Endothelial cell of umbilical vein (primary cell): ENCODE data around the gene ALKBH7. TPM values are rescaled to one million over a fixed set of nuclear protein-coding genes. Genes with fewer than 3 reads are reported as not detected.
"Not testable (repeated sequence)": the region's sequence is repeated elsewhere in the genome, so short reads cannot be mapped to it uniquely, and the experiment has no call there.

Source experiments
- BruUV-seq: library from RNA; stranded (reverse); fragments of 400-500 nt; replicated peaks from 2 replicates; lab custom pipeline; 2021; lab: Mats Ljungman, UMichigan
- CTCF ChIA-PET: fragments of 300-600, 350-600 bp; sonication (Branson Sonifier 250); formaldehyde crosslinking; loops from one replicate; lab custom pipeline; 2021; ENCODE audit warnings: antibody characterized with exemption, inconsistent platforms; lab: Charles Lee
- POLR2A ChIA-PET: fragments of 300-600, 350-600 bp; sonication (Branson Sonifier 250); formaldehyde crosslinking; loops from one replicate; lab custom pipeline; 2021; ENCODE audit warnings: antibody characterized with exemption, inconsistent platforms; lab: Charles Lee
- DNase-seq: peaks from one replicate; pipeline ENCODE4 v3.0.0-alpha.2; 2011; ENCODE audit warnings: low read depth, low spot score
- FAIRE-seq: peaks from 2 replicates; lab custom pipeline; 2011; peaks lifted over from hg19 to GRCh38; lab: Jason Lieb, UNC
- H2AFZ ChIP-seq: 2 replicates; pipeline ENCODE4 v1.6.0; 2012; ENCODE audit warnings: low read depth, low read length, control low read depth, inconsistent platforms
- H3K27ac ChIP-seq: 2 replicates; pipeline ENCODE4 v1.5.1; 2011; ENCODE audit warnings: low read depth, mild to moderate bottlenecking, control low read depth, low read length, moderate library complexity; ENCODE audit not compliant: insufficient read depth
- H3K27me3 ChIP-seq, 2 experiments: 2 replicates each; pipeline versions ENCODE4 v1.6.0 to v1.6.1; 2011; ENCODE audit warnings: low read length in 2 of 2, mixed read lengths in 1 of 2; ENCODE audit not compliant: control insufficient read depth in 2 of 2, insufficient read depth in 2 of 2
- H3K36me3 ChIP-seq, 2 experiments: 2 replicates in 1 of 2; 3 replicates in 1 of 2; pipeline ENCODE4 v1.5.1; 2011; ENCODE audit warnings: low read length in 2 of 2, mild to moderate bottlenecking in 1 of 2, moderate library complexity in 1 of 2; ENCODE audit not compliant: control insufficient read depth in 2 of 2, insufficient read depth in 2 of 2; ENCODE audit errors: extremely low read depth in 1 of 2
- H3K4me1 ChIP-seq: 3 replicates; pipeline ENCODE4 v1.5.1; 2011; ENCODE audit warnings: mild to moderate bottlenecking, low read length; ENCODE audit not compliant: control insufficient read depth, insufficient read depth; ENCODE audit errors: extremely low read depth
- H3K4me2 ChIP-seq: 2 replicates; pipeline ENCODE4 v1.6.1; 2011; ENCODE audit warnings: low read length, control low read depth, mixed read lengths; ENCODE audit not compliant: insufficient read depth
- H3K4me3 ChIP-seq, 3 experiments: fragments of 200-600 bp in 1 of 3; sonication (generic), shearing (Covaris generic) in 1 of 3; replicated peaks in 1 of 3; 2 replicates each; pipeline ENCODE4 v1.5.1; 2011 to 2016; ENCODE audit warnings: control low read depth in 3 of 3, low read length in 3 of 3, mild to moderate bottlenecking in 2 of 3, inconsistent platforms in 1 of 3, low read depth in 1 of 3, moderate library complexity in 1 of 3; ENCODE audit not compliant: insufficient read depth in 1 of 3
- H3K79me2 ChIP-seq: 2 replicates; pipeline ENCODE4 v1.6.0; 2012; ENCODE audit warnings: low read length, inconsistent platforms; ENCODE audit not compliant: control insufficient read depth, insufficient read depth
- H3K9ac ChIP-seq: replicated peaks from 2 replicates; pipeline ENCODE3; 2011; ENCODE audit warnings: low read length, control low read depth; ENCODE audit not compliant: insufficient read depth; ENCODE audit errors: extremely low read depth
- H3K9me1 ChIP-seq: replicated peaks from 3 replicates; pipeline ENCODE4 v1.6.0; 2011; ENCODE audit warnings: mild to moderate bottlenecking, low read length; ENCODE audit not compliant: control insufficient read depth, insufficient read depth; ENCODE audit errors: extremely low read depth
- H3K9me3 ChIP-seq: replicated peaks from 2 replicates; pipeline ENCODE4 v1.5.1; 2012; ENCODE audit warnings: low read length, inconsistent platforms; ENCODE audit not compliant: control insufficient read depth, insufficient read depth
- H4K20me1 ChIP-seq: replicated peaks from 2 replicates; pipeline ENCODE3; 2011; ENCODE audit warnings: mild to moderate bottlenecking, low read length; ENCODE audit not compliant: control insufficient read depth, insufficient read depth; ENCODE audit errors: extremely low read depth
- CTCF ChIP-seq, 2 donors: IDR thresholded peaks; 1 replicate in 1 of 2; 2 replicates in 1 of 2; pipeline ENCODE4 v1.5.1; 2011; ENCODE audit warnings: low read length in 2 of 2, mild to moderate bottlenecking in 2 of 2, moderate library complexity in 2 of 2, control low read depth in 1 of 2, inconsistent platforms in 1 of 2, low read depth in 1 of 2; ENCODE audit not compliant: insufficient read depth in 1 of 2; ENCODE audit errors: extremely low read depth in 1 of 2
- EZH2 ChIP-seq: IDR thresholded peaks from 2 replicates; pipeline ENCODE4 v1.6.1; 2012; ENCODE audit warnings: borderline replicate concordance, low read depth, mild to moderate bottlenecking, moderate library complexity, low read length, inconsistent platforms; ENCODE audit not compliant: severe bottlenecking
- MAX ChIP-seq: IDR thresholded peaks from 2 replicates; pipeline ENCODE4 v1.6.1; 2011; ENCODE audit not compliant: insufficient read depth, insufficient read length
- MYC ChIP-seq: IDR thresholded peaks from one replicate; pipeline ENCODE4 v1.6.1; 2011; ENCODE audit warnings: mild to moderate bottlenecking, low read depth, low read length
- POLR2A ChIP-seq: IDR thresholded peaks from 2 replicates; pipeline ENCODE4 v1.6.1; 2012; ENCODE audit warnings: low read depth, mild to moderate bottlenecking, control low read depth, low read length
- dilution Hi-C: fragments of 300-500 bp; cut with MboI; formaldehyde crosslinking; loops from one replicate; pipeline ENCODE4 v1.15.0; 2019; ENCODE audit warnings: low sequenced_read_pairs; ENCODE audit not compliant: extremely low pct_ligation_motif_present
- intact Hi-C: fragments of 100-400 bp; cut with micrococcal nuclease; formaldehyde crosslinking; loops from one replicate; pipeline ENCODE4 v1.10.0; 2022
- polyA plus RNA-seq, 4 experiments: library from polyadenylated mRNA; depleted of rRNA in 3 of 4; stranded (reverse) in 3 of 4; unstranded in 1 of 4; fragments of >200 nt; gene quantifications; 2 replicates each; pipeline versions ENCODE4 v1.2.1 to v1.2.3, GENCODE V29; 2011 to 2012; ENCODE audit warnings: missing spikeins in 1 of 4
- total RNA-seq: library from RNA; stranded (reverse); gene quantifications from 2 replicates; pipeline ENCODE4 v1.2.3, GENCODE V29; 2021

ALKBH7 gene
- total and polyA plus RNA-seq, 2 donors (not counting 3 experiments of a cell fraction or from before 2014, with no cell fraction given), result 48.8 to 59.4 TPM

- Histone ChIP-seq H3K79me2 (peaks cover 15% of the 10 kb centered on the region), H3K27ac (no peak overlapping the region), H2AFZ (no peak overlapping the region), H3K4me3 (no peak overlapping the region), H3K9ac (no peak overlapping the region), H3K9me1 (no peaks in the 10 kb centered on the region), H3K4me2 (no peak overlapping the region), H3K27me3 (no peaks in the 10 kb centered on the region), H3K9me3 (no peaks in the 10 kb centered on the region), H3K36me3 (no peaks in the 10 kb centered on the region), H4K20me1 (no peaks in the 10 kb centered on the region), H3K4me1 (peaks cover 7% of the 10 kb centered on the region)
- TF ChIP-seq CTCF (IDR thresholded peaks at IDR 0.05; ENCODE audit: extremely low read depth in 1 of 2, insufficient read depth in 1 of 2, low read depth in 1 of 2, low read length in 2 of 2) (no peak), POLR2A (no peak), EZH2 (no peak), MAX (no peak), MYC (no peak)
- POLR2A ChIA-PET, result no interaction called here
- CTCF ChIA-PET, result interaction anchor here (1.2 kb wide), 1 partner anchor 14 kb away, joined by 3 read pairs; no protein-coding TSS in a partner anchor
- dilution Hi-C loops (no loop called here), intact Hi-C loops (no loop called here)
- no TSS peak for BruUV-seq
- FAIRE-seq, result no peak
- no peak for DNase-seq
Measured at GRCh38 chr19:6396305-6396704, 23.7 kb downstream of the ALKBH7 start.

GRCh38 chr19:6400062-6400944 is 27.7 kb downstream of the ALKBH7 start:
- H3K4me1 ChIP-seq, H3K9me3 ChIP-seq, intact Hi-C loops, H3K27ac ChIP-seq, H3K9me1 ChIP-seq, CTCF ChIA-PET, H3K27me3 ChIP-seq, DNase-seq, dilution Hi-C loops, H3K4me3 ChIP-seq, BruUV-seq, FAIRE-seq, H2AFZ ChIP-seq, H4K20me1 ChIP-seq, H3K9ac ChIP-seq, H3K79me2 ChIP-seq, H3K36me3 ChIP-seq, H3K4me2 ChIP-seq: not testable (repeated sequence)
- POLR2A ChIA-PET, result interaction anchor here (0.7 kb wide), 1 partner anchor 92 kb away, joined by 3 read pairs; no protein-coding TSS in a partner anchor
